8988T (cell line): ENCODE results near the gene SPOCK2.
"Not testable (repeated sequence)": the region's sequence is repeated elsewhere in the genome, so short reads cannot be mapped to it uniquely, and the experiment has no call there.

Source experiments
- DNase-seq: peaks from one replicate; pipeline ENCODE4 v3.0.0; 2011

Gene SPOCK2, protein sequence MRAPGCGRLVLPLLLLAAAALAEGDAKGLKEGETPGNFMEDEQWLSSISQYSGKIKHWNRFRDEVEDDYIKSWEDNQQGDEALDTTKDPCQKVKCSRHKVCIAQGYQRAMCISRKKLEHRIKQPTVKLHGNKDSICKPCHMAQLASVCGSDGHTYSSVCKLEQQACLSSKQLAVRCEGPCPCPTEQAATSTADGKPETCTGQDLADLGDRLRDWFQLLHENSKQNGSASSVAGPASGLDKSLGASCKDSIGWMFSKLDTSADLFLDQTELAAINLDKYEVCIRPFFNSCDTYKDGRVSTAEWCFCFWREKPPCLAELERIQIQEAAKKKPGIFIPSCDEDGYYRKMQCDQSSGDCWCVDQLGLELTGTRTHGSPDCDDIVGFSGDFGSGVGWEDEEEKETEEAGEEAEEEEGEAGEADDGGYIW

DNA sequence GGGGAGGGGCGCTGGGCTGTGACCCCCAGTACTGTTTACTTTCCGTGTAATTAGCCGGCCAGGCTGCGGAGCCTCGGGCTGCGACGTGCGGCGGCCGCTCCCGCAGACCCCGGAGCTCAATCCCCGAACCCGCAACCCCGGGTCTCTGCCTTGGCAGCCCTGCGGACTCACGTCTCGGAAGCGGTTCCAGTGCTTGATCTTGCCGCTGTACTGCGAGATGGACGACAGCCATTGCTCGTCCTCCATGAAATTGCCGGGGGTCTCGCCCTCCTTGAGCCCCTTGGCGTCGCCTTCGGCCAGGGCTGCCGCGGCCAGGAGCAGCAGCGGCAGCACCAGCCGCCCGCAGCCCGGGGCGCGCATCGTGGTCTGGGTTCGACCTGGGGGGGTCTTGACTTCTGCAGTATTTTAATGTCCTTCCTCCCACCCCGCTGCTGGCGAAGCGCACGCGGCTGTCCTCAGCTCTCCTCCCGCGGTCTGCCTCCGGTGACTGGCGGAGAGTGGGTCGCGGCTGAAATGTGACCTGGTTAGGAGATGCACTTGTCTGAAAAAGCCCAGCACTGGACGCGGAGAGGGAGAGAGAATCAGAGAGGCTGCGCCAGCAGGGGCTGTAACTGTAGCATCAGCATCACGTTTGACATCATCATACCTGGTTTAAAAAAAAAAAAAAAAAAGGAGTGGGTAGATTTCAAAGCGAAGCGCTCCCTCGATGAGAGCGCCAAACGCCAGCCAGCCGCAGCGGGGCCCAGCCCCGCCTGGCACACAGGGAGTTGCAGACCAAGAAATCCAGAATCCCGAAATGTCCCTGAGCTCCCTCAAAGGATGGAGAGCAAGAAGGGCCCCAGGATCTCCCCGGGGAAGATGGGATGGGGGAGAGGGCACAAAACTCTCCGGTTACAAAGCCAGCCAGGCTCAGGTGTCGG, at the start of gene SPOCK2:
SPOCK2 (minus strand) TSS at position 583 of the 920 bp plus-strand sequence; CDS start at position 360, 223 bp downstream.
- DNase-seq, result no peak

DNA sequence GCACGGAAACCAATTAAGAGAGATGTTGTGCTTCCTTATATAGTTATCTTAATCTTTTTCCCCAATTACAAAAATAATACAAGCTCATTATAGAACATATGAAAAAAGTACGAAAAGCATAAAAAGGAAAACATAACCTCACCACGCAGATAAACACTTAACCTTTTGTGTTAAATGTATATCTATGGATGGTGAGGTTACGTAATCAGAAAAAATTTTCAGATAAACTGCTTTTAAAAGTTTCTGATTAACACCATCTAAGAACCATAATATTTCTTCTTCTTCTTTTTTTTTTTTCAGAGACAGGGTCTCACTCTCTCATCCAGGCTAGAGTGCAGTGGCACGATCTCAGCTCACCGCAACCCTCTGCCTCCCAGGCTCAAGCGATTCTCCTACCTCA, 49.2 kb upstream of the SPOCK2 start:
- DNase-seq, result no peak

DNA sequence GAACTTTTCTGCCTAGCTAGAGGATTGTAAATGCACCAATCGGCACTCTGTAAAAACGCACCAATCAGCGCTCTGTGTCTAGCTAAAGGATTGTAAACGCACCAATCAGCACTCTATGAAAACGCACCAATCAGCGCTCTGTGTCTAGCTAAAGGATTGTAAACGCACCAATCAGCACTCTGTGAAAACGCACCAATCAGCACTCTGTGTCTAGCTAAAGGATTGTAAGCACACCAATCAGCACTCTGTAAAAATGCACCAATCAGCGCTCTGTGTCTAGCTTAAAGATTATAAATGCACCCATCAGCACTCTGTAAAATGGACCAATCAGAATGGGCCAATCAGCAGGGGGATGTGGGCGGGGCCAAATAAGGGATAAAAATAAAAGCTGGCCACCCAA, 47.9 kb upstream of the SPOCK2 start:
- DNase-seq, result not testable (repeated sequence)

DNA sequence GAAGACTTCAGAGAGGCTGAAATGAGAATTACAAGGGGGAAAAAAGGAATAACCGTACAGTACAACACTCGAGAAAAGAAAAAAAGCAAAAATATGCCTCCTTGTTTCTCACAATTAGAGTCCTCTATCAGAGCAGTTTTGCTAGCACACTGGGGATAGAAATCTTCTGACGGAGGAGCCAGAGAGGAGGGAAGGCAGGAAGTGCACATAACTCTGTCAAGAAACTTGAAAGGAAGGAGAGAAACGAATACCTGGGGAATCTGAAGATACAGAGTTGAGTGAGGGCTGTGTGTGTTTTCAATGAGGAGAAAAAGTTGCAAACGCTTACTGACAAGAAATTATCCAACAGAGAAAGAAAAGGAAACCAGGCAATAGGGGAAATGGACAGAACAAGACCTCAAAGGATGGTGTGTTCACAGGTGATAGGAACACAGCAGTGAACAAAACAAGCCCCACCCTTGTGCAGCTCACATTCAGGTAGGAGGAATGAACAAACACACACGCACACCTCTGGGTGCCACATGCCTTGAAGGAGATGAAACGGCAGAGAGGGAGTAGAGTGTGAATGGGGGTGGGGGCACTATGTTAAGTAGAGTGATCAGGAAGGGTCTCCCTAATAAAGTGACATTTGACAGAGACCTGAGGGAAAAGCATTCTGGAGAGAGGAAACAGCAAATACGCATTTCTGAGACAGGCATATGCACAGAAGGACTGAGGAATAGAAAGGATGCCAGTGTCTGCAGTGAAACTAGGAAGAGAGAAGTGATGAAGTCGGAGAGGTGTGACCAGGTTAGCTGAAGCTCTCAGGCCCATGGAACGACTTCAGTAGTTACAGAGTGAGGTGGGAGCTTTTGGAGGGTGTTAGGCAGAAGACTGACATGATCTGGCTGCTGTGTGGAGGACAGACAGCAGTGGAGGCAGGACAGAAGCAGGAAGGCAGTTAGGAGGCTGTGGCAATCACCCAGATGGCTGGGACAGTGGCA, 46.7 kb upstream of the SPOCK2 start:
- DNase-seq, result no peak

- no peak for DNase-seq
Measured at GRCh38 chr10:72133517-72133916, 45.2 kb upstream of the SPOCK2 start.

DNA sequence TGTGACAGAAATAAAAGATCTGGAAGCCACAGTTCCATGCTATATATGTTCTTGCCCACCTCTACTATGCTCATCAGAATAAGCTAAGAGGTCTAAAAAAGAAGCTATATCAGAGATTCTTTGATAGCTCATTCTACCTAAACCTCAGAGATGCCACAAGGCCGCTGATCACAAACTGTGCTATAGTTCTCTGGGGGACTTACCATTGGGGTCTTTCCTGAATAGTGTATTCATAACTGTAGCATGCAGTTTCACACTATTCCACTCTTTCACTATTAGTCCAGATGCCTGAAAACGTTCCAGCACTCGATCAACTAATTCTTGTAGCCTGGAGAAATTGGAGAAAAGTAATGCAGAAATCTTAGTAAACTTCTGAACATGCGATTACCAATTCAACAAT, 44.5 kb upstream of the SPOCK2 start:
- DNase-seq, result no peak

GRCh38 chr10:72127571-72127970, 39.2 kb upstream of the SPOCK2 start:
- DNase-seq, result no peak

GRCh38 chr10:72126872-72127232, 38.5 kb upstream of the SPOCK2 start:
- DNase-seq, result no peak

DNA sequence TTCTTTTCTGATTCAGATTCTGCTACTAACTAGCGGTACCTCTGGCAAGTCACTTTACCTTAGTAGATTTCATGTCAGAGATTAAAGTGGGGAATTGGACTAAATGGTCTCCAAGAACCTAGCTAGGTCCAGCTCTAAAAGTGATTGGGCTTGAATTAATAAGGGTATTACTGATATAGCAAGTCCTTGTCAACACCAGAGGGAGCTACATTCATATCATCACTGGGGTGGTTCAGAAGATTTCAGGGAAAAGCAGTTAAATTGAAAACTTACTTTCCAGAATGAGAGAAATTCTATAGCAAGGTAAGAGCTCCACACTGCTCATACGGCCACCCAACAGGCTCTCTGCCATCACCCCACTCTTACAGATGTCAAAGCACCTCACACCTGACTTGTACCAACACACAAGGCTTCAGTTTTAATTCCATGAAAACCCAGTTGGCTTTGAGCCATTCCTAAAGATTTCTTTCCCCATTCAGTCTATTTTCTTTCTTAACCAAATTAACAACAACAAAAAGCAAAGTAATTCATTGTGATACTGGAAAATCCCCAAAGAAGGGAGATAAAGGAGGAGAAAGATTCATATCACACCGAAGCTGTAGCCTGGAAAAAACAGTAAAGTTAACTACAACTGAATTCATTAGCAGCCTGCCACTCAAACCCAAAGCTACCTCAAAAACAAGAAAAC, 38.0 kb upstream of the SPOCK2 start:
- no peak for DNase-seq

DNA sequence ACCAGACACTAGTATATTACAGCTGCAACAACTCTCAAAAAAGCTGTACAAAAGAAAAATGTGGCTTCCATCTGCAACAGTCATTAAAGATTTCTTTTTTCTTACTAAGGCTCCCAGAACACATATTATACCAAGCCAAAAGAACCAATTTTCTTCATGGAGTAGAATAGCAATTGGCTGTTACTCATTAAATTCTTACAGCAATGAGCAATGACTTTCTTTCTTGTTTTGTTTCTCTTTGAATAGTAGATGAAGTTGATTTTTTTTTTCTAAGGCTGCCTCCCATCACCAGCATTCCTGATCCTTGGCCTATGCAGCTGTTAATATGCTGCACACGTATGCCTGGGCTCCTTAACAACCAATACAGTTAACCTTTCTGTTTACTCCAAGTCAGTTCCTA, 36.6 kb upstream of the SPOCK2 start:
- no peak for DNase-seq

DNA sequence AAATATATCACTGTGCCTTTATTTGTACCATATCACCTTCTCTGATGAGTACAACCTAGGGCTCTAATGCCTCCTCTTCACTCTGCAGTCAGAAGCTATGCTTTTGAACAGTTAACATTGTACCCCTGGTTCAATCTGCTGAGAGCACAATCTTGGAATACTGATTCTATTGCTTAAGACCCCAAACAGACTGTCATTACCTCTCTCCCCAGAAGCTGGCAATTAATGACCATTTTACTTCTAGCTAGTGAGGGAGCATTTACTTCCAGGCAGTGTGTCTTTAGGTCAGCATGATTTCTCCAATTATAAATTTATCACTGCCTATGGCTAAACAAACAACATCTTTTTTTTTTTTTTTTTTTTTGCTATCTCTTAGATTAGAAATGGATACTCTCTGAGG, 36.0 kb upstream of the SPOCK2 start:
- DNase-seq, result no peak

- no peak for DNase-seq
Measured at GRCh38 chr10:72123616-72124015, 35.3 kb upstream of the SPOCK2 start.

DNA sequence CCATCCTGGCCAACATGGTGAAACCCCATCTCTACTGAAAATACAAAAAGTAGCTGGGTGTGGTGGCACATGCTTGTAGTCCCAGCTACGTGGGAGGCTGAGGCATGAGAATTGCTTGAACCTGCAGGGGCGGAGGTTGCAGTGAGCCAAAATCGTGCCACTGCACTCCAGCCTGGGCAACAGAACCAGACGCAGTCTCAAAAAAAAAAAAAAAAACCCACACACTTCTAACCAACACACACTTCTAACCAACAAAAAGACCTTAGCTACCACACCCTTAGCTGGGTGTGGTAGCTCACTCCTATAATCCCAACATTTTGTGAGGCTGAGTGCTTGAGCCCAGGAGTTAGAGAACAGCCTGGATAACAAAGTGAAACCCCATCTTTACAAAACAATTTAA, 33.9 kb upstream of the SPOCK2 start:
- no peak for DNase-seq

GRCh38 chr10:72121389-72121788, 33.0 kb upstream of the SPOCK2 start:
- DNase-seq, result no peak

GRCh38 chr10:72116372-72116771, 28.0 kb upstream of the SPOCK2 start:
- DNase-seq, result no peak

DNA sequence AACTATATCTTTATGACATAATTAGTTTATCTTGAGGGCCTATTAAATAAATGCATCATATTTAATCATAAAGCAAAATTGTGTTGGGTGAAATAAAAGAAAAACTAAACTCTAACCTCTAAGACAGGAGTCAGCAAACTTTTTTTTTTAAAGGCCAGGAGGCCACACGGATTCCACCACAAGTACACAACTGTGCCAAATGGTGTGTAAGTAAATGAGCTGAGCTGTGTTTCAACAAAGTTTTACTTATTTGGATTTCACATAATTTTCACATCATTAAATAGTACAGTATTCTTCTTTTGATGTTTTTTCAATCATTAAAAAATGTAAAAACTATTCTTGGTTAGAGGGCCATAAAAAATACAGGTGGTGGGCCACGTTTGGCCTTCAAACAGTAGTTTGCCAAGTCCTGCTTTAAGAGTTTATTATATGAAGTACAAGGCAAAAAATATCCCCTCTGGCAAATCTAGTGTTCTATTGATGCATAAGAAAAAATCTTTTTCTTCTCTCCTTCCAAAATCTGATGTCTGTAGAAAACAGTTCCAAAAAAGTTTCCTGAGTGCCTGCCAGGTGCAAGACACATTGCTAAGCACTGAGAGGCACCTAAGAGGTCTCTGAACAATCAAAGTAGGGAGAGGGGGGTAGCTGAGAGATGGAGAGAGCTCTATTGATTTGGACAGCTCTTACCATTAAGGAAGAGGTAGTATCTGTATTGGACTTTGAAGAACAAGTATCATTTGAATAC, 26.5 kb upstream of the SPOCK2 start:
- no peak for DNase-seq

DNA sequence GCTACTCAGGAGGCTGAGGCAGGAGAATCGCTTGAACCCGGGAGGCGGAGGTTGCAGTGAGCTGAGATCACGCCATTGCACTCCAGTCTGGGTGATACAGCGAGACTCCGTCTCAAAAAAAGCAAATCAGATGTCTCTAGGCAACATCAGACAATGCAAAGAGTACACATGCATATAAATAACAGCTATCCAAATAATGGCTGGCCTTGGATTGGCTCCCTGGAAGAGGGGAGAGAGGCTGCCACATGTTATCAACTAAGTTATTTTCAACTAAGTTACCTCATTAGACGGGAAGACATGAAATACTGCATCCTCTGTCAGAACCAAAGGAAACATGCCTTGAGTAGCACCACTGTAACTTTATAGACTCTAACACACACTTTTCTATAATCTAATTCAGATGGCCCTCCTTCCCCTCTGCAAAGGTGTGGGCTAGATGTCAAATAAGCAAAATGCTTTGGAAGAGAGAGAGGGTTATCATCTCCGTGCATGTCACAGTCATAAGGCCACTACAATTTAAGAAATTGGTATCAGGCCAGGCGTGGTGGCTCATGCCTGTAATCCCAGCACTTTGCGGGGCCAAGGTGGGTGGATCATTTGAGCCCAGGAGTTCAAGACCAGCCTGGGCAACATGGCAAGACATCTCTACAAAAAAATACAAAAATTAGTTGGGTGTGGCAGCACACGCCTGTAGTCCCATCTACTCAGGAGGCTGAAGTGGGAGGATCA, 22.5 kb upstream of the SPOCK2 start:
- no peak for DNase-seq

GRCh38 chr10:72109636-72110157, 21.3 kb upstream of the SPOCK2 start:
- DNase-seq, result no peak

DNA sequence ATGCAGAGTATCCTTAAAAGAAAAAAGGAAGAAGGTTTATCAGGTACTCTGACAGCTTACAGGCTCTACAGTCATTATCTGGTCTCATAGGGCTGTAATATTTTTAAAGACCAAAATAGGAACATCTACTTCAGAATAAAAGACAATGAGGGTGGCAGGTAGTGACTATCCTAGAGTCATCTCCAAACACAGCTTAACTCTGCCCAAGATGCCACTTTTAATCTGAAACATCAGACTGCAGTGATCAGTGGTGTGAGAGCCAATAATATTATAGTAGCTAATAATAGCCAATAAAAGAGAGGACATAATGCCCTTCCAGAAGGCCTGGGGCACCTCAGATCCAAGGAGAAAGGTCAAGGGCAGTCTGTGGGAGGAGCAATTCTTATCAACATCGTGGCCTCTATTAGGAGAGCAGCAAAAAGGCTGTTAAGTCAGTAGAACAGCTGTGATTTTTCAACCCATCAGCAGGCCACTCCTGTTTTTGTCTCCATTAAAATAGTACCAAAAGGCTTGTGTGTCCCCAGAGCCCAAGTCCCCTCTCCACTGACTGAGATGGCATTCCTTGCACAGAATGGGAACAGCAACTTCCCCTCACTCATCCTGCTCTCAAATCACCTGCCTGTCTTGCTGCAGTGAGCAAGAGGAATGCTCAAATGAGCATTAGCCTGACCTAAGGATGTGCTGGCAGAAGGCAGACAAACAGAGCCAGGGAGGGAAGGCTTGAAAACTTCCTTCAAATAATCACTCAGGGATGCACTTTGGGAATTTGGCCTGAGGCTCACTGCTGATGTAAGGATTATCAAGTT, 20.7 kb upstream of the SPOCK2 start:
- no peak for DNase-seq

DNA sequence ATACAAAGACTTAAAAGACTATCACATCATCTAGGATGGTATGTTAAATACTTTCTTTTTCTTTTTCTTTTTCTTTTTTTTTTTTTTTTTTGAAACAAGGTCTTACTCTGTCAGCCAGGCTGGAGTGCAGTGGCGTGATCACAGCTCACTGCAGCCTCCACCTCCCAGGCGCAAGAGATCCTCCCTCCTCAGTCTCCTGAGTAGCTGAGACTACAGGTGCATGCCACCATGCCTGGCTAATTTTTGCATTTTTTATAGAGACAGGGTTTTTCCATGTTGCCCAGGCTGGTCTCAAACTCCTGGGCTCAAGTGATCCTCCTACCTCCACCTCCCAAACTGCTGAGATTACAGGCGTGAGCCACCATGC, 19.6 kb upstream of the SPOCK2 start:
- DNase-seq, result not testable (repeated sequence)
